Small intestine (tissue), 7 donors: ENCODE measurements around the gene ITGA2. TPM values are rescaled to one million over a fixed set of nuclear protein-coding genes. Genes with fewer than 3 reads are reported as not detected.

Experiments used
- DNase-seq, 2 donors: peaks; one replicate each; pipeline versions ENCODE4 v3.0.0 to v3.0.0-alpha.2; 2013
- FAIRE-seq: peaks from 2 replicates; lab custom pipeline; 2012; peaks lifted over from hg19 to GRCh38; lab: Jason Lieb, UNC
- H3K27ac ChIP-seq, 3 donors: one replicate each; pipeline ENCODE4 v1.5.1; 2013; ENCODE audit warnings: low read length in 2 of 3, mild to moderate bottlenecking in 2 of 3, control low read depth in 1 of 3, inconsistent platforms in 1 of 3, low read depth in 1 of 3, moderate library complexity in 1 of 3
- H3K27me3 ChIP-seq, 3 donors: one replicate each; pipeline ENCODE4 v1.6.1; 2013; ENCODE audit warnings: low read length in 3 of 3, inconsistent platforms in 1 of 3; ENCODE audit not compliant: control insufficient read depth in 3 of 3, insufficient read depth in 3 of 3
- H3K36me3 ChIP-seq, 3 donors: one replicate each; pipeline ENCODE4 v1.6.1; 2013; ENCODE audit warnings: low read length in 3 of 3, inconsistent platforms in 1 of 3, low read depth in 1 of 3, mild to moderate bottlenecking in 1 of 3, moderate library complexity in 1 of 3; ENCODE audit not compliant: control insufficient read depth in 3 of 3, insufficient read depth in 2 of 3
- H3K4me1 ChIP-seq, 3 donors: one replicate each; pipeline ENCODE4 v1.6.1; 2013; ENCODE audit warnings: low read length in 2 of 3, inconsistent platforms in 1 of 3, low read depth in 1 of 3, mild to moderate bottlenecking in 1 of 3, moderate library complexity in 1 of 3; ENCODE audit not compliant: control insufficient read depth in 3 of 3, insufficient read depth in 2 of 3
- H3K4me3 ChIP-seq, 3 donors: one replicate each; pipeline ENCODE4 v1.5.1; 2013; ENCODE audit warnings: low read length in 3 of 3, control low read depth in 1 of 3, inconsistent platforms in 1 of 3, low read depth in 1 of 3, mild to moderate bottlenecking in 1 of 3, moderate library complexity in 1 of 3
- H3K9me3 ChIP-seq, 2 donors: one replicate each; pipeline ENCODE4 v1.6.1; 2013; ENCODE audit warnings: low read depth in 1 of 2, low read length in 1 of 2; ENCODE audit not compliant: control insufficient read depth in 2 of 2, insufficient read depth in 1 of 2
- WGBS, 3 donors: extraction: QIAGEN DNeasy Blood & Tissue Kit; methylation state at CpG; one replicate each; pipeline ENCODE4 v1.1.7; 2013; 5-methylcytosine and 5-hydroxymethylcytosine counted together
- polyA plus RNA-seq, 4 donors: library from polyadenylated mRNA; stranded (reverse) in 3 of 4; unstranded in 1 of 4; fragments of 200-250 nt in 3 of 4; fragments of 120-200 nt in 1 of 4; gene quantifications; one replicate each; pipeline versions ENCODE4 v1.2.1 to v1.2.3, GENCODE V29; 2013
- donor health status: healthy with polysubstance abuse.
- donor health status: control.
- donor health status: control.
- donor health status: Bipolar disorder and iron deficiency.
- donor health status: healthy.

The ITGA2 gene
- polyA plus RNA-seq, 4 donors: 1.8 to 15.2 (median 5.9) TPM

DNA sequence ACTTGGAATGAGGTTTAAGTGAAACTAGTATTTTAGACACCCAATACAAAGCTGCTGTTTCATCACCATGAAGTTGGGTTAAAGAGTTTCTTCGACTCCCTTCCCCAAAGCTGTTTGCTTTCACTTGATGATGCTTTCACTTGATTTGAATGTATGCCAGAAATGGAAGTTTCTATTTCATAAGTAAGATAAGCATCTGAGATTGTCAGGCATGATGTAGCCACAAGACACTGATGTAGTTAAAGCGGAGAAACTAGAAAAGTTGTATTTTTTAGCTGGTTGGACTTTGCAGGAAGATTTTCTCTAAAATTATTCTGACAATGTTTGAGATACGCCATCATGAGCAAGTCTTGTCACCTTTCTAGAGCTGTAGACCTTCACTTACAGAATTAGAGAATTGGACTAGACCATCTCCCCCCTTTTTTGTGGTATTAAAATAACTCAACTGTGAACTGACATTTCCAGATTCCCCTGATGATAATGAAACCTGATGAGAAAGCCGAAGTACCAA, 100.4 kb downstream of the ITGA2 start:
- Histone ChIP-seq H3K27ac (no peak overlapping the region), H3K9me3 (no peaks in the 10 kb centered on the region), H3K4me3 (no peak overlapping the region), H3K27me3 (no peaks in the 10 kb centered on the region), H3K36me3 (peaks cover 4 to 11% (median 10%) of the 10 kb centered on the region in 3 donors), H3K4me1 (no peaks in the 10 kb centered on the region)
- DNase-seq: peak in 1 of 2 donors; percentile 3
- FAIRE-seq: no peak
- 73 to 91% (median 85%) methylated on average over 4 of the region's 4 CpGs for WGBS, 3 donors

DNA sequence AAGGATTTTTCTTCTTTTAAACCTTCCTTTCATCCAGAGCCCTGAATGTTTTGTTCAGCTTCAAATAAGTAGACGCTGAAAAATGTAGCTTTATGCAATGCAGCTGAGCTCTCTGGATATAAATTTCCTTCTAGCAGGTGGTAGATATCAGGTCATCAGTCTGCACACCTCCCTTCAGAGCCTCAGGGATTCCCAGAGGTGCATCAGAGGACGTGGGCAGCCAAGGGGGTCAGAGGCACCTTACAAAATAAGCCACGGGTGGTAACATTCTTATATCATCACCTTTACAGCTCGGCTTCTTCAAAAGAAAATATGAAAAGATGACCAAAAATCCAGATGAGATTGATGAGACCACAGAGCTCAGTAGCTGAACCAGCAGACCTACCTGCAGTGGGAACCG, 101.1 kb downstream of the ITGA2 start:
- no peaks in the 10 kb centered on the region for H3K4me1 ChIP-seq
- DNase-seq: no peak
- no peak for FAIRE-seq
- WGBS, 3 donors: 84 to 89% (median 87%) methylated on average over 5 of the region's 5 CpGs
- H3K27me3 ChIP-seq: no peaks in the 10 kb centered on the region
- peaks cover 4 to 12% (median 8%) of the 10 kb centered on the region in 3 donors for H3K36me3 ChIP-seq
- no peak overlapping the region for H3K27ac ChIP-seq
- H3K9me3 ChIP-seq: no peaks in the 10 kb centered on the region
- no peak overlapping the region for H3K4me3 ChIP-seq

DNA sequence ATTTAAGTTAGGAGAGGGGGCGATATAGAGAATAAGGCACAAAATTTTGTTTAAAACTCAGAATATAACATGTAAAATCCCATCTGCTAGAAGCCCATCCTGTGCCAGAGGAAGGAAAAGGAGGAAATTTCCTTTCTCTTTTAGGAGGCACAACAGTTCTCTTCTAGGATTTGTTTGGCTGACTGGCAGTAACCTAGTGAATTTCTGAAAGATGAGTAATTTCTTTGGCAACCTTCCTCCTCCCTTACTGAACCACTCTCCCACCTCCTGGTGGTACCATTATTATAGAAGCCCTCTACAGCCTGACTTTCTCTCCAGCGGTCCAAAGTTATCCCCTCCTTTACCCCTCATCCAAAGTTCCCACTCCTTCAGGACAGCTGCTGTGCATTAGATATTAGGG, 102.1 kb downstream of the ITGA2 start:
- H3K27me3 ChIP-seq: no peaks in the 10 kb centered on the region
- no peaks in the 10 kb centered on the region for H3K9me3 ChIP-seq
- no peak for FAIRE-seq
- H3K4me3 ChIP-seq: no peak overlapping the region
- no peak overlapping the region for H3K27ac ChIP-seq
- no peaks in the 10 kb centered on the region for H3K4me1 ChIP-seq
- peaks cover 4 to 16% (median 6%) of the 10 kb centered on the region in 3 donors for H3K36me3 ChIP-seq
- no peak for DNase-seq
- WGBS, 3 donors: 76 to 94% (median 84%) methylated on average over 2 of the region's 2 CpGs

DNA sequence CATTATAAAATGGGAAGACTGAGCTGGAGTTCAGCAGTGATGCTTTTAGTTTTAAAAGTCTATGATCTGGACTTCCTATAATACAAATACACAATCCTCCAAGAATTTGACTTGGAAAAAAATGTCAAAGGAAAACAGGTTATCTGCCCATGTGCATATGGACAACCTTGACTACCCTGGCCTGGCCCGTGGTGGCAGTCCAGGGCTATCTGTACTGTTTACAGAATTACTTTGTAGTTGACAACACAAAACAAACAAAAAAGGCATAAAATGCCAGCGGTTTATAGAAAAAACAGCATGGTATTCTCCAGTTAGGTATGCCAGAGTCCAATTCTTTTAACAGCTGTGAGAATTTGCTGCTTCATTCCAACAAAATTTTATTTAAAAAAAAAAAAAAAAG, 103.1 kb downstream of the ITGA2 start:
- 49 to 68% (median 56%) methylated on average over 2 of the region's 2 CpGs for WGBS, 3 donors
- DNase-seq: no peak

DNA sequence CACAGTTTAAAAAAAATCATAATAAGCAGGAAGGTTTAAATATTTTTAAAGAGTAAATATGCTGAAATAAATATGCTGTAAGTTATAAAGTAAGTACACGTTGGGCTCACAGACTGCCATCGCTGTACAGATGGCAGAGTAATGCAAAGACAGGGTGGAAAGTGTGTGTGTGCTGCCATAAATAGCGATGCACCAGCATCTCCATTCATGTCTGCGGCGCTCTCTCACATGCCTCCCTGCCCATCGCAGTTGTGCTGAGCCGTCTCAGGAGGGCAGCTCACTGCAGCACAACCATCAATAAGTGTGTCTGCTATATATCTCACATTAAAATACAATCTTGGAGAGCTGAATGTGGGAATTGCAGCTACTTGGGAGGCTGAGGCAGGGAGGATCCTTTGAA, 106.1 kb downstream of the ITGA2 start:
- Histone ChIP-seq H3K9me3 (no peaks in the 10 kb centered on the region), H3K4me3 (no peak overlapping the region), H3K4me1 (no peaks in the 10 kb centered on the region), H3K27ac (no peak overlapping the region), H3K27me3 (no peaks in the 10 kb centered on the region), H3K36me3 (peaks cover 8 to 16% (median 8%) of the 10 kb centered on the region in 3 donors)
- WGBS, 3 donors: 87 to 93% (median 88%) methylated on average over 7 of the region's 7 CpGs
- DNase-seq (no peak), FAIRE-seq (no peak)

More for the DNA sequence above, 103.1 kb downstream of the ITGA2 start:
- no peak for FAIRE-seq
- H3K4me1 ChIP-seq: no peaks in the 10 kb centered on the region
- no peaks in the 10 kb centered on the region for H3K27me3 ChIP-seq
- no peaks in the 10 kb centered on the region for H3K9me3 ChIP-seq
- H3K4me3 ChIP-seq: no peak overlapping the region
- H3K36me3 ChIP-seq: peaks cover 0 to 19% (median 6%) of the 10 kb centered on the region in 3 donors
- no peak overlapping the region for H3K27ac ChIP-seq

DNA sequence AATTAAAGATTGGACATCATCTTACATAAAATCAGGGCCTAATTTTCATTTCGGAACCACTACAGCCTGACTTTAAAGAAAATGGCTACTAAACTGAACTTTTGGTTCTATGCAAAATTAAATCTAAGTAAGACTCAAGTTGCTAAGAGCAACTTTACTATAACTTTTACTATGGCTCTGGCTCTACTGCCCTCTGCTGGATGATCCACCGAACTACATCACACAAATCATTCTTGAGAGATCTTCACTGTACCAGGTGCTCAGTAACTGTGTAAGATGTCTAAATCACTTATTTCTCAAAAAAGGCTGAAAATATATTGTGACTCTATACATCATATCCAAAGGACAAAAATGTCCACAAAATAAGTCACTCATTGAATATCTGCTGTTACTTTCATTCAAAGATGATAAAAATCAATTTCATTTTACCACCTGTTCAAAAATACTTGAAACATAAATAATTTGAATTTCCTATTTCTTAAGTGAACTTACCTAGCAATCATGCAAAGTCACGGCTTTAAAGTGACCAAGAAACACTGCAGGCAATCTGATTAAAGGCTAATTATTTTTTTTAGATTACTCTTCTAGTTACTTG, 106.9 kb downstream of the ITGA2 start:
- Histone ChIP-seq H3K36me3 (peaks cover 8 to 13% (median 8%) of the 10 kb centered on the region in 3 donors), H3K27ac (no peak overlapping the region), H3K9me3 (no peaks in the 10 kb centered on the region), H3K4me3 (no peak overlapping the region), H3K27me3 (no peaks in the 10 kb centered on the region), H3K4me1 (no peaks in the 10 kb centered on the region)
- peak; percentile 69 to 70 for DNase-seq
- no peak for FAIRE-seq
- WGBS, 3 donors: 19 to 20% (median 20%) methylated on average over 3 of the region's 3 CpGs

DNA sequence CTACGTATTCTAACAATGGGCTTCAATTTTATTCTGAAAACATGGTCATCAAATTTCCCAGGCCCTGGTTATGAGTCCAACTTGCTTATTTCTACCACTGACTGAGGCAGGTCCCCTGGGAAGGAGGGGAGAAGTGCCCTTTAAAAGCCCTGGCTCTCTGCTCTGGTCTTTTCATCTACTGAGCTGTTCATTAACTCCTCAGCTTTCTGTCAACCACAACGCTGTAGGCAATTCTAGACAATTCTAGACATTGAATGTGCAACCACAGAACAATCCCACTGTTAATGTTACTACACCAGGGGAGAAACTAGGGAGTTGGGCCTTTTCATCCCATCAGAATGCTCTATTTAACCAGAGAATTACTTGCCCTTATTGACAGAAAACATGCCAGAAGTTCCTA, 110.4 kb downstream of the ITGA2 start:
- no peak for DNase-seq
- no peaks in the 10 kb centered on the region for H3K4me1 ChIP-seq
- no peak overlapping the region for H3K4me3 ChIP-seq
- no peak overlapping the region for H3K27ac ChIP-seq
- no peaks in the 10 kb centered on the region for H3K9me3 ChIP-seq
- WGBS, 3 donors: 60 to 73% (median 71%) methylated on average over 2 of the region's 2 CpGs
- FAIRE-seq: no peak
- peaks cover 11 to 16% (median 13%) of the 10 kb centered on the region in 3 donors for H3K36me3 ChIP-seq
- no peaks in the 10 kb centered on the region for H3K27me3 ChIP-seq

DNA sequence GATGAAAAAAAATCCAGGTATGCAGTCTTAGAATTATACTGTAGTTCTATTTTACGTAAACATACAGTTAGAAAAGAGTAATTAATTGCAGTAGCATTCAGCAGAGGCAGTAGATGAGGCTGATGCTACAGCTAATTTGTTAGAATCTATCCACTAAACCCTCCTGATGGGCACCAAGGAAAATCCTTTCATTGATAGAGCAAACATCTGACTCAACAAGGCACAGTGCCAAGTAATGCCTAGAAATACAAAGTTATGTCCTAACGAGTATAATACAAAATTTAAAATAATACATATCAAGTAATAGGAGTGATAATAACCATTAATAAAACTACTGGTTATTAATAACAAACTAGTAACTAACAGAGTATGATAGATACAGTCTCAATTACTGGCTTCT, 111.5 kb downstream of the ITGA2 start:
- no peaks in the 10 kb centered on the region for H3K27me3 ChIP-seq
- DNase-seq: no peak
- WGBS, 3 donors: 71 to 74% (median 72%) methylated on average over 2 of the region's 2 CpGs
- H3K9me3 ChIP-seq: no peaks in the 10 kb centered on the region
- no peak overlapping the region for H3K4me3 ChIP-seq
- no peak overlapping the region for H3K27ac ChIP-seq
- peaks cover 0 to 3% (median 0%) of the 10 kb centered on the region in 3 donors for H3K4me1 ChIP-seq
- FAIRE-seq: no peak
- H3K36me3 ChIP-seq: peaks cover 11 to 12% (median 11%) of the 10 kb centered on the region in 3 donors
